Liver (tissue), 9 donors: ENCODE results near the gene METTL25. TPM values are rescaled to one million over a fixed set of nuclear protein-coding genes. Genes with fewer than 3 reads are reported as not detected.
A peak's percentile ranks its signal among the peaks of the same experiment; 100 is the strongest.

Experiments
- DNase-seq: peaks from one replicate; pipeline ENCODE4 v3.0.0-alpha.2; 2017; ENCODE audit warnings: low spot score
- H3K27ac ChIP-seq, 2 donors: one replicate each; pipeline ENCODE4 v1.7.0; 2013; ENCODE audit warnings: inconsistent platforms in 2 of 2, low read length in 2 of 2, control low read depth in 1 of 2, low read depth in 1 of 2, mild to moderate bottlenecking in 1 of 2
- H3K27me3 ChIP-seq, 4 donors: one replicate each; pipeline versions ENCODE4 v1.6.1 to v1.7.0; 2013; ENCODE audit warnings: low read length in 3 of 4, inconsistent platforms in 1 of 4, mild to moderate bottlenecking in 1 of 4, moderate library complexity in 1 of 4; ENCODE audit not compliant: control insufficient read depth in 4 of 4, insufficient read depth in 4 of 4
- H3K36me3 ChIP-seq, 4 donors: one replicate each; pipeline versions ENCODE4 v1.6.1 to v1.7.0; 2013; ENCODE audit warnings: low read length in 3 of 4, mild to moderate bottlenecking in 3 of 4, low read depth in 1 of 4, moderate library complexity in 1 of 4; ENCODE audit not compliant: control insufficient read depth in 4 of 4, insufficient read depth in 3 of 4
- H3K4me1 ChIP-seq, 4 donors: one replicate each; pipeline versions ENCODE4 v1.6.1 to v1.7.0; 2013; ENCODE audit warnings: low read length in 3 of 4, mild to moderate bottlenecking in 3 of 4, moderate library complexity in 1 of 4; ENCODE audit not compliant: control insufficient read depth in 4 of 4, insufficient read depth in 4 of 4
- H3K4me3 ChIP-seq, 3 donors: one replicate each; pipeline versions ENCODE4 v1.6.1 to v1.7.0; 2013; ENCODE audit warnings: low read length in 3 of 3, control low read depth in 1 of 3, low read depth in 1 of 3, mild to moderate bottlenecking in 1 of 3
- H3K9ac ChIP-seq, 2 donors: one replicate each; pipeline ENCODE4 v1.7.0; 2013; ENCODE audit warnings: low read length in 2 of 2, mild to moderate bottlenecking in 2 of 2, moderate library complexity in 2 of 2, control low read depth in 1 of 2, low read depth in 1 of 2
- H3K9me3 ChIP-seq, 4 donors: one replicate each; pipeline versions ENCODE4 v1.6.1 to v1.7.0; 2013; ENCODE audit warnings: low read length in 3 of 4; ENCODE audit not compliant: control insufficient read depth in 4 of 4
- EGR1 ChIP-seq, 2 donors: IDR thresholded peaks; 2 replicates each; pipeline ENCODE4 v1.6.1; 2016 to 2018; ENCODE audit warnings: antibody characterized with exemption in 2 of 2, low read depth in 2 of 2
- FOXA1 ChIP-seq: IDR thresholded peaks from 2 replicates; pipeline ENCODE4 v1.6.1; 2016; ENCODE audit warnings: antibody characterized with exemption
- FOXA2 ChIP-seq: IDR thresholded peaks from 2 replicates; pipeline ENCODE4 v1.6.1; 2016; ENCODE audit warnings: antibody characterized with exemption
- GABPA ChIP-seq, 2 donors: IDR thresholded peaks in 1 of 2; conservative IDR thresholded peaks in 1 of 2; 2 replicates each; pipeline ENCODE4 v1.6.1; 2016; ENCODE audit warnings: antibody characterized with exemption in 2 of 2, mild to moderate bottlenecking in 1 of 2, moderate library complexity in 1 of 2
- HNF4A ChIP-seq, 2 donors: conservative IDR thresholded peaks; 2 replicates each; pipeline ENCODE4 v1.6.1; 2016; ENCODE audit warnings: antibody characterized with exemption in 2 of 2, mild to moderate bottlenecking in 2 of 2
- HNF4G ChIP-seq: IDR thresholded peaks from 2 replicates; pipeline ENCODE4 v1.6.1; 2016; ENCODE audit warnings: antibody characterized with exemption
- JUND ChIP-seq, 2 donors: IDR thresholded peaks; 2 replicates each; pipeline ENCODE4 v1.6.1; 2016; ENCODE audit warnings: antibody characterized with exemption in 2 of 2
- RAD21 ChIP-seq, 2 donors: IDR thresholded peaks; 2 replicates each; pipeline ENCODE4 v1.6.1; 2016; ENCODE audit warnings: antibody characterized with exemption in 2 of 2, mild to moderate bottlenecking in 2 of 2
- RXRA ChIP-seq, 2 donors: IDR thresholded peaks; 2 replicates each; pipeline ENCODE4 v1.6.1; 2017 to 2018; ENCODE audit warnings: antibody characterized with exemption in 2 of 2, mild to moderate bottlenecking in 1 of 2
- SP1 ChIP-seq: IDR thresholded peaks from 2 replicates; pipeline ENCODE4 v1.6.1; 2018; ENCODE audit warnings: antibody characterized with exemption, mild to moderate bottlenecking
- TAF1 ChIP-seq: conservative IDR thresholded peaks from 2 replicates; pipeline ENCODE4 v1.6.1; 2016; ENCODE audit warnings: antibody characterized with exemption, mild to moderate bottlenecking
- YY1 ChIP-seq: IDR thresholded peaks from 2 replicates; pipeline ENCODE4 v1.6.1; 2016; ENCODE audit warnings: antibody characterized with exemption, mild to moderate bottlenecking
- WGBS: extraction: QIAGEN DNeasy Blood & Tissue Kit; methylation state at CpG from one replicate; pipeline ENCODE4 v1.1.7; 2013; 5-methylcytosine and 5-hydroxymethylcytosine counted together
- polyA plus RNA-seq, 2 donors: library from polyadenylated mRNA; stranded (reverse) in 1 of 2; unstranded in 1 of 2; fragments of 200-250 nt in 1 of 2; fragments of >200 nt in 1 of 2; fragmentation: Nextera tagmentation in 1 of 2; extraction: Ambion mirVana in 1 of 2; gene quantifications; one replicate each; pipeline versions ENCODE4 v1.2.1 to v1.2.3, GENCODE V29; 2013 to 2015
- total RNA-seq, 2 donors: library from RNA; depleted of rRNA; stranded (reverse); fragments of >200 nt; gene quantifications; one replicate each; pipeline ENCODE4 v1.2.3, GENCODE V29; 2014
- TF ChIP-seq, protein P1 (sequence below): IDR thresholded peaks from 2 replicates; pipeline ENCODE4 v1.6.1; 2016; ENCODE audit warnings: antibody characterized with exemption
- TF ChIP-seq, protein P2 (sequence below): IDR thresholded peaks from 2 replicates; pipeline ENCODE4 v1.6.1; 2016; ENCODE audit warnings: antibody characterized with exemption
- TF ChIP-seq, protein P3 (sequence below): fragments of 150-350 bp; IDR thresholded peaks from 2 replicates; pipeline ENCODE4 v1.5.1; 2017; ENCODE audit warnings: improper control_type of control experiment, low read depth, low read length; ENCODE audit not compliant: missing input control
- TF ChIP-seq, protein P4 (sequence below): IDR thresholded peaks from 2 replicates; pipeline ENCODE4 v1.6.1; 2016; ENCODE audit warnings: antibody characterized with exemption
- donor health status: healthy.
- donor health status: healthy.
- donor health status: healthy.
- donor health status: healthy.
- donor health status: healthy.

METTL25 gene
- total and polyA plus RNA-seq, 4 donors = 1.5 to 13.4 (median 9.6) TPM

DNA sequence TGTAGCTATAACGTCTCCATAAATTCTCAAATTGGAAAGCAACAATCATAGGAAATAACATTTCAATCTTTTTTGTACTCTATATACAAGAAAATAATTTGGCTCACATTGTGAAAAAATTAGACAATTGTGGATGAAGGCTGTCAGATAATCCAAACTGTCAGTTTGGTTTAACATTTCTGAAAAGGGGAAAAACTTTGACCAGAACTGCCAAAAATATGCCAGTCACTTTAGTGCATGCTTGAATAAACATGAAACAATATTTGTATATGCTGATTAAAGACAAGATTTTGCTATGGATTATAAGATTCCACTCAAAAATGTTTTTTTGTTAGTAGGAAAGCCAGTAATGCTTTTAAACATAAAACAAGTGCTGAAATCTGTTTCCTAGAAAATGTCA lies 39.1 kb upstream of the METTL25 start (continued):
- TF ChIP-seq, protein P1, sequence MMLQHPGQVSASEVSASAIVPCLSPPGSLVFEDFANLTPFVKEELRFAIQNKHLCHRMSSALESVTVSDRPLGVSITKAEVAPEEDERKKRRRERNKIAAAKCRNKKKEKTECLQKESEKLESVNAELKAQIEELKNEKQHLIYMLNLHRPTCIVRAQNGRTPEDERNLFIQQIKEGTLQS = no peak

DNA sequence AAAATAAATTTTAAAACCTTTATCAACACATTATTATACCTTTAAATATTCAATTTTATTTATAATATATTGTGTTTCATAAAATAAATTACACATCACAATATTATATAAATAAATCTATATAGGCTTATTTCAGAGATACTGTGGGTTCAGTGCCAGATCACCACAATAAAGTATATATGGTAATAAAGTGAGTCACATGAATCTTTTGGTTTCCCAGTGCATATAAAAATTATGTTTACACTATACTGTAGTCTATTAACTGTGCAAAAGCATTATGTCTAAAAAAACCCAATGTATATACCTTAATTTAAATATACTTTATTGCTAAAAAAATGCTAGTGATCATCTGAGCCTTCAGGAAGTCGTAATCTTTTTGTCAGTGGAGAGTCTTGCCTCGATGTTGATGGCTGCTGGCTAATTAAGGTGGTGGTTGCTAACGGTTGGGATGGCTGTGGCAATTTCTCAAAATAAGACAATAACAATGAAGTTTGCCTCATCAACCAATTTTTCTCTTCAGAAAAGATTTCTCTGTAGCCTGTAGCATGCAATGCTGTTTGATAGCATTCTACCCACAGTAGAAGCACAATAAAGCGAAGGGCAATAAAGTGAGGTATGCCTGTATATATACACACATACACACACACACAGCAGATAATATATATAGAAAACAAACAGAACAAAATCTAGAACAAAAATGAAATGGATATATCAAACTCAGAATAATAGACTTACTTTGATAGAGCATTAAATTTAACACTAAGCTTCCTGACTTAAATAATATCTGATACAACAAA lies 32.6 kb upstream of the METTL25 start:
- H3K27me3 ChIP-seq = no peaks in the 10 kb centered on the region
- no peaks in the 10 kb centered on the region for H3K36me3 ChIP-seq
- TF ChIP-seq SP1 (no peak), TAF1 (no peak), RAD21 (IDR thresholded peaks at IDR 0.05) (no peak), JUND (IDR thresholded peaks at IDR 0.05) (no peak), HNF4A (conservative IDR thresholded peaks at IDR 0.05) (no peak), YY1 (no peak), FOXA2 (no peak), GABPA (IDR thresholded peaks at IDR 0.05 in 1 of 2, conservative IDR thresholded peaks at IDR 0.05 in 1 of 2) (no peak), RXRA (IDR thresholded peaks at IDR 0.05) (no peak), FOXA1 (no peak), EGR1 (IDR thresholded peaks at IDR 0.05; ENCODE audit: low read depth in 2 of 2) (no peak)
- TF ChIP-seq, protein P1 = no peak
- TF ChIP-seq, protein P2, sequence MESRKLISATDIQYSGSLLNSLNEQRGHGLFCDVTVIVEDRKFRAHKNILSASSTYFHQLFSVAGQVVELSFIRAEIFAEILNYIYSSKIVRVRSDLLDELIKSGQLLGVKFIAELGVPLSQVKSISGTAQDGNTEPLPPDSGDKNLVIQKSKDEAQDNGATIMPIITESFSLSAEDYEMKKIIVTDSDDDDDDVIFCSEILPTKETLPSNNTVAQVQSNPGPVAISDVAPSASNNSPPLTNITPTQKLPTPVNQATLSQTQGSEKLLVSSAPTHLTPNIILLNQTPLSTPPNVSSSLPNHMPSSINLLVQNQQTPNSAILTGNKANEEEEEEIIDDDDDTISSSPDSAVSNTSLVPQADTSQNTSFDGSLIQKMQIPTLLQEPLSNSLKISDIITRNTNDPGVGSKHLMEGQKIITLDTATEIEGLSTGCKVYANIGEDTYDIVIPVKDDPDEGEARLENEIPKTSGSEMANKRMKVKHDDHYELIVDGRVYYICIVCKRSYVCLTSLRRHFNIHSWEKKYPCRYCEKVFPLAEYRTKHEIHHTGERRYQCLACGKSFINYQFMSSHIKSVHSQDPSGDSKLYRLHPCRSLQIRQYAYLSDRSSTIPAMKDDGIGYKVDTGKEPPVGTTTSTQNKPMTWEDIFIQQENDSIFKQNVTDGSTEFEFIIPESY = no peak
- TF ChIP-seq, protein P3, sequence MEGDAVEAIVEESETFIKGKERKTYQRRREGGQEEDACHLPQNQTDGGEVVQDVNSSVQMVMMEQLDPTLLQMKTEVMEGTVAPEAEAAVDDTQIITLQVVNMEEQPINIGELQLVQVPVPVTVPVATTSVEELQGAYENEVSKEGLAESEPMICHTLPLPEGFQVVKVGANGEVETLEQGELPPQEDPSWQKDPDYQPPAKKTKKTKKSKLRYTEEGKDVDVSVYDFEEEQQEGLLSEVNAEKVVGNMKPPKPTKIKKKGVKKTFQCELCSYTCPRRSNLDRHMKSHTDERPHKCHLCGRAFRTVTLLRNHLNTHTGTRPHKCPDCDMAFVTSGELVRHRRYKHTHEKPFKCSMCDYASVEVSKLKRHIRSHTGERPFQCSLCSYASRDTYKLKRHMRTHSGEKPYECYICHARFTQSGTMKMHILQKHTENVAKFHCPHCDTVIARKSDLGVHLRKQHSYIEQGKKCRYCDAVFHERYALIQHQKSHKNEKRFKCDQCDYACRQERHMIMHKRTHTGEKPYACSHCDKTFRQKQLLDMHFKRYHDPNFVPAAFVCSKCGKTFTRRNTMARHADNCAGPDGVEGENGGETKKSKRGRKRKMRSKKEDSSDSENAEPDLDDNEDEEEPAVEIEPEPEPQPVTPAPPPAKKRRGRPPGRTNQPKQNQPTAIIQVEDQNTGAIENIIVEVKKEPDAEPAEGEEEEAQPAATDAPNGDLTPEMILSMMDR = no peak
- TF ChIP-seq, protein P4, sequence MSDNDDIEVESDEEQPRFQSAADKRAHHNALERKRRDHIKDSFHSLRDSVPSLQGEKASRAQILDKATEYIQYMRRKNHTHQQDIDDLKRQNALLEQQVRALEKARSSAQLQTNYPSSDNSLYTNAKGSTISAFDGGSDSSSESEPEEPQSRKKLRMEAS = no peak
- no peak overlapping the region for H3K27ac ChIP-seq
- DNase-seq = no peak
- 66% methylated on average over 4 of the region's 4 CpGs for WGBS
- H3K4me3 ChIP-seq = no peak overlapping the region
- no peak overlapping the region for H3K9ac ChIP-seq
- H3K9me3 ChIP-seq = no peaks in the 10 kb centered on the region
- no peaks in the 10 kb centered on the region for H3K4me1 ChIP-seq

DNA sequence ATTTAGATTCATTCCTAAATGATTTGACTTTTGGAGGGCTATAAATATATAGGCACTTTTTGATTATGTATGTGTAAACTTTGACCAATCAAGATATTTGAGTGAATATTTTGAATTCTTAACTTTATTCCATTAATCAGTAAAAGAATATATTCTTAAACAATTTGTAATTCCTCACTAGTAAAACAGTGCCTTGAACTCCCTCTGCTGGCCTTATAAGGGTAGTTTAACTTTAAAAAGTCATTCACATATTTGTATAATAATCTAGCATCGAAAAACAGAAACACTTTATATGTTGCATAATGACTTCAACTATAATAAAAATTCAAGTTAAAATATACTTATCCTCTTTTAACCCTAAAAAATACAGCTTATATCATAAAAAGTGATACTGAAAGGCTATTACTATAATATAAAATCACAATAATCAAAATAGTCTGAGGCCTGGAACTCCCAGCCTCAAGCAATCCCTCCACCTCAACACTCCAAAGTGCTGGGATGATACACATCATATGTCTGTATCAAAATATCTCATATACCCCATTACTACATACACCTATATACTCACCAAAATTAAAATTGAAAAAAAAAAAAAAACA lies 31.3 kb upstream of the METTL25 start:
- Histone ChIP-seq H3K9ac (no peak overlapping the region), H3K27ac (no peak overlapping the region), H3K27me3 (no peaks in the 10 kb centered on the region), H3K4me3 (no peak overlapping the region), H3K9me3 (no peaks in the 10 kb centered on the region), H3K36me3 (no peaks in the 10 kb centered on the region), H3K4me1 (no peaks in the 10 kb centered on the region)
- WGBS = 12% methylated on average over 1 of the region's 1 CpG
- DNase-seq = no peak
- TF ChIP-seq HNF4G (no peak), RAD21 (IDR thresholded peaks at IDR 0.05) (peak; percentile 68 to 72), HNF4A (conservative IDR thresholded peaks at IDR 0.05) (no peak)
- TF ChIP-seq, protein P3 = peak; percentile 34
